Measurements from ENCODE around the gene FRYL. TPM values are rescaled to one million over a fixed set of nuclear protein-coding genes. Genes with fewer than 3 reads are reported as not detected.
A peak's percentile ranks its signal among the peaks of the same experiment; 100 is the strongest.
"Not testable (repeated sequence)": the region's sequence is repeated elsewhere in the genome, so short reads cannot be mapped to it uniquely, and the experiment has no call there.

The FRYL gene
- total RNA-seq, 1 donor from 2014 or later: 190 TPM

- Mint-ChIP-seq H3K4me3 (ENCODE audit: unreplicated experiment) (no peak overlapping the region), H3K27me3 (ENCODE audit: unreplicated experiment) (peaks cover 3% of the 10 kb centered on the region), H3K36me3 (ENCODE audit: unreplicated experiment) (no peaks in the 10 kb centered on the region), H3K9me3 (ENCODE audit: unreplicated experiment) (peaks cover 6% of the 10 kb centered on the region), H3K4me1 (ENCODE audit: low read depth, unreplicated experiment) (peaks cover 5% of the 10 kb centered on the region), H3K27ac (ENCODE audit: unreplicated experiment) (no peak overlapping the region)
- TF ChIP-seq CTCF (IDR thresholded peaks at IDR 0.05; ENCODE audit: partially characterized antibody, unreplicated experiment): no peak
- no peak for DNase-seq
Observed at GRCh38 chr4:48718818-48719465, 61.1 kb downstream of the FRYL start.

- not testable (repeated sequence) for H3K27me3 Mint-ChIP-seq (ENCODE audit: unreplicated experiment); H3K4me3 Mint-ChIP-seq (ENCODE audit: unreplicated experiment); H3K36me3 Mint-ChIP-seq (ENCODE audit: unreplicated experiment); H3K4me1 Mint-ChIP-seq (ENCODE audit: low read depth, unreplicated experiment); DNase-seq
- Mint-ChIP-seq H3K27ac (ENCODE audit: unreplicated experiment) (peak overlapping the region; percentile 33), H3K9me3 (ENCODE audit: unreplicated experiment) (peaks cover 15% of the 10 kb centered on the region)
Observed at GRCh38 chr4:48716285-48716684, 63.8 kb downstream of the FRYL start.

GRCh38 chr4:48710446-48711209 is 69.5 kb downstream of the FRYL start:
- H3K4me1 Mint-ChIP-seq (ENCODE audit: low read depth, unreplicated experiment): no peaks in the 10 kb centered on the region
- no peak for TF ChIP-seq CTCF (IDR thresholded peaks at IDR 0.05; ENCODE audit: partially characterized antibody, unreplicated experiment)
- H3K27ac Mint-ChIP-seq (ENCODE audit: unreplicated experiment): peak overlapping the region; percentile 23
- peaks cover 4% of the 10 kb centered on the region for H3K27me3 Mint-ChIP-seq (ENCODE audit: unreplicated experiment)
- DNase-seq: no peak
- peaks cover 17% of the 10 kb centered on the region for H3K9me3 Mint-ChIP-seq (ENCODE audit: unreplicated experiment)
- peaks cover 6% of the 10 kb centered on the region for H3K36me3 Mint-ChIP-seq (ENCODE audit: unreplicated experiment)
- no peak overlapping the region for H3K4me3 Mint-ChIP-seq (ENCODE audit: unreplicated experiment)

- Mint-ChIP-seq H3K27ac (ENCODE audit: unreplicated experiment) (no peak overlapping the region), H3K4me3 (ENCODE audit: unreplicated experiment) (no peak overlapping the region), H3K36me3 (ENCODE audit: unreplicated experiment) (peaks cover 6% of the 10 kb centered on the region), H3K27me3 (ENCODE audit: unreplicated experiment) (peaks cover 4% of the 10 kb centered on the region), H3K9me3 (ENCODE audit: unreplicated experiment) (peaks cover 17% of the 10 kb centered on the region), H3K4me1 (ENCODE audit: low read depth, unreplicated experiment) (no peaks in the 10 kb centered on the region)
- DNase-seq: no peak
- TF ChIP-seq CTCF (IDR thresholded peaks at IDR 0.05; ENCODE audit: partially characterized antibody, unreplicated experiment): no peak
Observed at GRCh38 chr4:48709901-48710300, 70.2 kb downstream of the FRYL start.

GRCh38 chr4:48708610-48709009 is 71.5 kb downstream of the FRYL start:
- Mint-ChIP-seq H3K27me3 (ENCODE audit: unreplicated experiment) (peaks cover 7% of the 10 kb centered on the region), H3K27ac (ENCODE audit: unreplicated experiment) (no peak overlapping the region), H3K36me3 (ENCODE audit: unreplicated experiment) (peaks cover 6% of the 10 kb centered on the region), H3K4me1 (ENCODE audit: low read depth, unreplicated experiment) (peaks cover 5% of the 10 kb centered on the region), H3K9me3 (ENCODE audit: unreplicated experiment) (peaks cover 15% of the 10 kb centered on the region), H3K4me3 (ENCODE audit: unreplicated experiment) (no peak overlapping the region)
- TF ChIP-seq CTCF (IDR thresholded peaks at IDR 0.05; ENCODE audit: partially characterized antibody, unreplicated experiment): no peak
- DNase-seq: no peak

Data from glutamatergic neuron (in vitro differentiated cells).